Osteoblast (primary cell): Measurements from ENCODE around the gene COL25A1. TPM values are rescaled to one million over a fixed set of nuclear protein-coding genes. Genes with fewer than 3 reads are reported as not detected.

Source experiments
- DNase-seq: peaks from one replicate; pipeline ENCODE4 v3.0.0; 2011; ENCODE audit warnings: low spot score, mixed read lengths; ENCODE audit not compliant: insufficient read length; ENCODE audit errors: missing footprints
- H2AFZ ChIP-seq: 2 replicates; pipeline ENCODE4 v1.6.0; 2011; ENCODE audit warnings: mild to moderate bottlenecking, low read length
- H3K27ac ChIP-seq: 2 replicates; pipeline ENCODE4 v1.5.1; 2011; ENCODE audit warnings: mild to moderate bottlenecking, low read depth, low read length, moderate library complexity
- H3K27me3 ChIP-seq: 2 replicates; pipeline ENCODE4 v1.6.0; 2012; ENCODE audit warnings: mild to moderate bottlenecking, control low read depth, inconsistent platforms, low read length, moderate library complexity; ENCODE audit not compliant: insufficient read depth
- H3K36me3 ChIP-seq: 2 replicates; pipeline ENCODE4 v1.5.1; 2011; ENCODE audit warnings: mild to moderate bottlenecking, low read length, control low read depth, moderate library complexity; ENCODE audit not compliant: insufficient read depth
- H3K4me1 ChIP-seq: 2 replicates; pipeline ENCODE4 v1.5.1; 2011; ENCODE audit warnings: mild to moderate bottlenecking, low read length, control low read depth, moderate library complexity; ENCODE audit not compliant: insufficient read depth
- H3K4me2 ChIP-seq: 2 replicates; pipeline ENCODE4 v1.6.0; 2011; ENCODE audit warnings: mild to moderate bottlenecking, low read length; ENCODE audit not compliant: insufficient read depth
- H3K4me3 ChIP-seq: fragments of 200-600 bp; sonication (generic); 3 replicates; pipeline ENCODE4 v1.5.1; 2012; ENCODE audit warnings: mild to moderate bottlenecking, low read length, inconsistent platforms; ENCODE audit not compliant: insufficient read depth
- H3K79me2 ChIP-seq: 2 replicates; pipeline ENCODE4 v1.6.0; 2012; ENCODE audit warnings: mild to moderate bottlenecking, low read length, control low read depth, inconsistent platforms; ENCODE audit not compliant: insufficient read depth
- H3K9me3 ChIP-seq: 2 replicates; pipeline ENCODE4 v1.5.1; 2011; ENCODE audit warnings: low read depth, low read length, control low read depth
- H4K20me1 ChIP-seq: 2 replicates; pipeline ENCODE4 v1.6.0; 2012; ENCODE audit warnings: mild to moderate bottlenecking, low read length, control low read depth; ENCODE audit not compliant: insufficient read depth
- total RNA-seq: library from RNA; depleted of rRNA; stranded (reverse); fragments of >200 nt; gene quantifications from 2 replicates; pipeline ENCODE4 v1.2.3, GENCODE V29; 2012
- TF ChIP-seq, protein P1 (sequence below): IDR thresholded peaks from 2 replicates; pipeline ENCODE4 v1.5.1; 2011; ENCODE audit warnings: mild to moderate bottlenecking, low read depth, low read length, moderate library complexity; ENCODE audit errors: extremely low read depth

The COL25A1 gene
- total RNA-seq, 1 donor, result 1.4 TPM

DNA sequence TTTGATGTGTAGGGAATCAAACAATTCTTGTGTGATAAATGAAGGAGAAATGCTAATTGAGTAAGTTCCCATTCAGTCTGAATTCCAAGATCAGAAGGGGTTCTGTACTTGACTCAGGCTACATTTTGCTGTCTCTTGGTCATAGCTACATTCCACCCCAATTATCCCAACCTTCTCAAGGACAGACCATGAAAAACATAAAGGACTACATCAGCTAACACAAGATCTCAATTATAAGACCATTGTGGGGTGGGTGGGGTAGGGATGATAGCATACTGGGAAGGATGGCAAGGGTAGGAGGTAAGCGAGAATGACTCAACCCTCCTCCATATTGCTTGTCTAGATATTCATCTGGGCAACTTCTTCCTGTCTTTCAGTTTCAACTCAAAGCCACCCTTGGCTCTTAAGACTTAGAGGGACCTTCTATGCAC lies 452.2 kb downstream of the COL25A1 start:
- Histone ChIP-seq H3K4me1 (peaks cover 16% of the 10 kb centered on the region), H3K4me3 (no peak overlapping the region), H3K36me3 (no peaks in the 10 kb centered on the region), H4K20me1 (no peaks in the 10 kb centered on the region), H3K27me3 (no peaks in the 10 kb centered on the region), H3K4me2 (peak overlapping the region; percentile 37), H3K79me2 (no peaks in the 10 kb centered on the region), H3K27ac (peak overlapping the region; percentile 78), H3K9me3 (no peaks in the 10 kb centered on the region), H2AFZ (no peak overlapping the region)
- TF ChIP-seq, protein P1, sequence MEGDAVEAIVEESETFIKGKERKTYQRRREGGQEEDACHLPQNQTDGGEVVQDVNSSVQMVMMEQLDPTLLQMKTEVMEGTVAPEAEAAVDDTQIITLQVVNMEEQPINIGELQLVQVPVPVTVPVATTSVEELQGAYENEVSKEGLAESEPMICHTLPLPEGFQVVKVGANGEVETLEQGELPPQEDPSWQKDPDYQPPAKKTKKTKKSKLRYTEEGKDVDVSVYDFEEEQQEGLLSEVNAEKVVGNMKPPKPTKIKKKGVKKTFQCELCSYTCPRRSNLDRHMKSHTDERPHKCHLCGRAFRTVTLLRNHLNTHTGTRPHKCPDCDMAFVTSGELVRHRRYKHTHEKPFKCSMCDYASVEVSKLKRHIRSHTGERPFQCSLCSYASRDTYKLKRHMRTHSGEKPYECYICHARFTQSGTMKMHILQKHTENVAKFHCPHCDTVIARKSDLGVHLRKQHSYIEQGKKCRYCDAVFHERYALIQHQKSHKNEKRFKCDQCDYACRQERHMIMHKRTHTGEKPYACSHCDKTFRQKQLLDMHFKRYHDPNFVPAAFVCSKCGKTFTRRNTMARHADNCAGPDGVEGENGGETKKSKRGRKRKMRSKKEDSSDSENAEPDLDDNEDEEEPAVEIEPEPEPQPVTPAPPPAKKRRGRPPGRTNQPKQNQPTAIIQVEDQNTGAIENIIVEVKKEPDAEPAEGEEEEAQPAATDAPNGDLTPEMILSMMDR, result no peak
- DNase-seq, result no peak

DNA sequence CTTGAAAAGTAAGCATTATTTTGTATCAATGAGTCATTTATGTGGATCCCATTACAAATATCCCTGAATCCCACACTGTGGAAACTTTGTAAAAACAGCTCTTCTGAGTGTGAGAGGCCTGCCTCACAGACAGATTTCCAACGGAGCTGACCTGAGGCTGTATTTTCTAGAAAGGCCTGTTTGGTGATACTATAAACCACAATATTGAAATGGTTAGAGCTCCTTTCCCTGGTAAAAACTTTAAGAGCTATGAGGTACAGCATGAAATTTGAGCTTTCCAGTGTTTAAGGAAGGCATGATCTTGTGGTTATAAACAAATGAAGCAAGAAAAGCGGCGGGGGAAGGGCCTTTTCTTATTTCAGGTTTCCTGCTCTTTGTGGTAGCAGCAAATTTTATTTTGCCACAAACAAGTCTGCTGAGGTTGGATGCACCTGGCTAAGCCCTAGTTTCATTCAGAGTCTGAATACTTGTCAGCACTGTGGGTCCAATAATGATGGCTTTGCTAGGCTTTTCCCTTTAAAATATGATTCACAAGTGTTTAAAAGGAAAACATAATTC lies 452.8 kb downstream of the COL25A1 start:
- DNase-seq, result no peak
- TF ChIP-seq, protein P1, result no peak
- Histone ChIP-seq H3K36me3 (no peaks in the 10 kb centered on the region), H2AFZ (peak overlapping the region; percentile 49), H3K4me2 (peak overlapping the region; percentile 37), H3K4me3 (no peak overlapping the region), H4K20me1 (no peaks in the 10 kb centered on the region), H3K27me3 (no peaks in the 10 kb centered on the region), H3K9me3 (no peaks in the 10 kb centered on the region), H3K27ac (peak overlapping the region; percentile 78), H3K79me2 (no peaks in the 10 kb centered on the region), H3K4me1 (peaks cover 16% of the 10 kb centered on the region)

DNA sequence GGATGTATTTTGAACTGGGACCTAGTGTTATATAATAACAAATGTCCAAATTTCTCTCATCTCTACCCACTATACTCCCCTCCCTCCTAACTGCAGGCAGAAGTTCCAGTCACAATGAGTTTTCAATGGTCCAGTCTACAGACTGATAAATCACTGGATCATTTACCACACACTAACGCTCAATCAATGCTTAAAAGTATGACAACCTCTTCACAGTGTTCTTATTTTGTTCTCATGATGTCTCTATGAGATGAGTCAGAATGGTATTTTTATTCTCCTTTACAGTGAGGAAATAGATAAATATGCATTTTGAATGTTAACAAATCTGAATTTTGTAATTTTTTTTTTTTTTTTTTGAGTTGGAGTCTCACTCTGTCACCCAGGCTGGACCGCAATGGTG lies 455.9 kb downstream of the COL25A1 start:
- Histone ChIP-seq H3K36me3 (no peaks in the 10 kb centered on the region), H3K9me3 (no peaks in the 10 kb centered on the region), H3K27ac (no peak overlapping the region), H3K4me2 (no peak overlapping the region), H3K4me3 (no peak overlapping the region), H4K20me1 (no peaks in the 10 kb centered on the region), H3K79me2 (no peaks in the 10 kb centered on the region), H3K4me1 (peaks cover 16% of the 10 kb centered on the region), H3K27me3 (no peaks in the 10 kb centered on the region), H2AFZ (no peak overlapping the region)
- DNase-seq, result peak; percentile 29
- TF ChIP-seq, protein P1, result no peak

DNA sequence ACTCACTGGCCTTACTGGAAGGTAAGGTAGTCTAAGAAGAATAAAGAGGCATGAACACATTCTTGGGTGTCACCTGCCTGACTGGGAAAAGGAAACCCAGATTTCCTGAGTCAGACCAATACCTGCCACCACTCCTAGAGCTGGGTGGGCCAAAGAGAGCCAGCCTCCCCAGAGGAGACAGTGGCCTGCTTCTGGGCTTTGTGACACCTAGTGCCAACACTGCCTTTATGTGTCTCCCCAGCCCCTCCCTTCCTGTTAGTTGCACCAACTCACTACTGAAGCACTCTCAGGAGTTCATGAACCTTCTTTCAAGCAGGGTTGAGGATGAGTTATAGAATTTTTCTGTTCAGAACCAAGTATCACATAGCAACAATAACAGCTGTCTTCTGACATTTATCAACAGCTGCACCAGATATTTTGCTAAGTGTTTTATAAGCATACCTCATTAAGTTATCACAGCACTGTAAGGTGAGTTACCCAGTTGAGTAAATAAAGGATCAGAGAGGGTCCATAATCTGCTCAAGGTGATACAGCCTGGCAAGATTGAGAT lies 462.0 kb downstream of the COL25A1 start:
- Histone ChIP-seq H3K79me2 (no peaks in the 10 kb centered on the region), H2AFZ (no peak overlapping the region), H3K36me3 (no peaks in the 10 kb centered on the region), H3K27ac (no peak overlapping the region), H3K4me3 (no peak overlapping the region), H3K4me1 (no peaks in the 10 kb centered on the region), H4K20me1 (no peaks in the 10 kb centered on the region), H3K4me2 (no peak overlapping the region), H3K9me3 (no peaks in the 10 kb centered on the region), H3K27me3 (no peaks in the 10 kb centered on the region)
- TF ChIP-seq, protein P1, result no peak
- no peak for DNase-seq
